Endothelial cell of umbilical vein (primary cell): Measurements from ENCODE around the gene EIF4E. TPM values are rescaled to one million over a fixed set of nuclear protein-coding genes. Genes with fewer than 3 reads are reported as not detected.

Experiments
- BruUV-seq: library from RNA; stranded (reverse); fragments of 400-500 nt; replicated peaks from 2 replicates; lab custom pipeline; 2021; lab: Mats Ljungman, UMichigan
- CTCF ChIA-PET: fragments of 300-600, 350-600 bp; sonication (Branson Sonifier 250); formaldehyde crosslinking; loops from one replicate; lab custom pipeline; 2021; ENCODE audit warnings: antibody characterized with exemption, inconsistent platforms; lab: Charles Lee
- POLR2A ChIA-PET: fragments of 300-600, 350-600 bp; sonication (Branson Sonifier 250); formaldehyde crosslinking; loops from one replicate; lab custom pipeline; 2021; ENCODE audit warnings: antibody characterized with exemption, inconsistent platforms; lab: Charles Lee
- DNase-seq: peaks from one replicate; pipeline ENCODE4 v3.0.0-alpha.2; 2011; ENCODE audit warnings: low read depth, low spot score
- FAIRE-seq: peaks from 2 replicates; lab custom pipeline; 2011; peaks lifted over from hg19 to GRCh38; lab: Jason Lieb, UNC
- H2AFZ ChIP-seq: 2 replicates; pipeline ENCODE4 v1.6.0; 2012; ENCODE audit warnings: low read depth, low read length, control low read depth, inconsistent platforms
- H3K27ac ChIP-seq: 2 replicates; pipeline ENCODE4 v1.5.1; 2011; ENCODE audit warnings: low read depth, mild to moderate bottlenecking, control low read depth, low read length, moderate library complexity; ENCODE audit not compliant: insufficient read depth
- H3K27me3 ChIP-seq, 2 experiments: 2 replicates each; pipeline versions ENCODE4 v1.6.0 to v1.6.1; 2011; ENCODE audit warnings: low read length in 2 of 2, mixed read lengths in 1 of 2; ENCODE audit not compliant: control insufficient read depth in 2 of 2, insufficient read depth in 2 of 2
- H3K36me3 ChIP-seq, 2 experiments: 2 replicates in 1 of 2; 3 replicates in 1 of 2; pipeline ENCODE4 v1.5.1; 2011; ENCODE audit warnings: low read length in 2 of 2, mild to moderate bottlenecking in 1 of 2, moderate library complexity in 1 of 2; ENCODE audit not compliant: control insufficient read depth in 2 of 2, insufficient read depth in 2 of 2; ENCODE audit errors: extremely low read depth in 1 of 2
- H3K4me1 ChIP-seq: 3 replicates; pipeline ENCODE4 v1.5.1; 2011; ENCODE audit warnings: mild to moderate bottlenecking, low read length; ENCODE audit not compliant: control insufficient read depth, insufficient read depth; ENCODE audit errors: extremely low read depth
- H3K4me2 ChIP-seq: 2 replicates; pipeline ENCODE4 v1.6.1; 2011; ENCODE audit warnings: low read length, control low read depth, mixed read lengths; ENCODE audit not compliant: insufficient read depth
- H3K4me3 ChIP-seq, 3 experiments: fragments of 200-600 bp in 1 of 3; sonication (generic), shearing (Covaris generic) in 1 of 3; replicated peaks in 1 of 3; 2 replicates each; pipeline ENCODE4 v1.5.1; 2011 to 2016; ENCODE audit warnings: control low read depth in 3 of 3, low read length in 3 of 3, mild to moderate bottlenecking in 2 of 3, inconsistent platforms in 1 of 3, low read depth in 1 of 3, moderate library complexity in 1 of 3; ENCODE audit not compliant: insufficient read depth in 1 of 3
- H3K79me2 ChIP-seq: 2 replicates; pipeline ENCODE4 v1.6.0; 2012; ENCODE audit warnings: low read length, inconsistent platforms; ENCODE audit not compliant: control insufficient read depth, insufficient read depth
- H3K9ac ChIP-seq: replicated peaks from 2 replicates; pipeline ENCODE3; 2011; ENCODE audit warnings: low read length, control low read depth; ENCODE audit not compliant: insufficient read depth; ENCODE audit errors: extremely low read depth
- H3K9me1 ChIP-seq: replicated peaks from 3 replicates; pipeline ENCODE4 v1.6.0; 2011; ENCODE audit warnings: mild to moderate bottlenecking, low read length; ENCODE audit not compliant: control insufficient read depth, insufficient read depth; ENCODE audit errors: extremely low read depth
- H3K9me3 ChIP-seq: replicated peaks from 2 replicates; pipeline ENCODE4 v1.5.1; 2012; ENCODE audit warnings: low read length, inconsistent platforms; ENCODE audit not compliant: control insufficient read depth, insufficient read depth
- H4K20me1 ChIP-seq: replicated peaks from 2 replicates; pipeline ENCODE3; 2011; ENCODE audit warnings: mild to moderate bottlenecking, low read length; ENCODE audit not compliant: control insufficient read depth, insufficient read depth; ENCODE audit errors: extremely low read depth
- CTCF ChIP-seq, 2 donors: IDR thresholded peaks; 1 replicate in 1 of 2; 2 replicates in 1 of 2; pipeline ENCODE4 v1.5.1; 2011; ENCODE audit warnings: low read length in 2 of 2, mild to moderate bottlenecking in 2 of 2, moderate library complexity in 2 of 2, control low read depth in 1 of 2, inconsistent platforms in 1 of 2, low read depth in 1 of 2; ENCODE audit not compliant: insufficient read depth in 1 of 2; ENCODE audit errors: extremely low read depth in 1 of 2
- FOS ChIP-seq: IDR thresholded peaks from 2 replicates; pipeline ENCODE4 v1.6.1; 2011; ENCODE audit warnings: mild to moderate bottlenecking, low read length, moderate library complexity, borderline replicate concordance; ENCODE audit not compliant: insufficient read depth
- GATA2 ChIP-seq: IDR thresholded peaks from 2 replicates; pipeline ENCODE4 v1.7.0; 2011; ENCODE audit warnings: low read depth, mild to moderate bottlenecking, moderate library complexity, mixed read lengths, low read length; ENCODE audit not compliant: insufficient read length, insufficient read depth
- JUN ChIP-seq: IDR thresholded peaks from 2 replicates; pipeline ENCODE4 v1.6.1; 2011; ENCODE audit warnings: borderline replicate concordance, low read depth; ENCODE audit not compliant: insufficient read length, insufficient read depth
- MYC ChIP-seq: IDR thresholded peaks from one replicate; pipeline ENCODE4 v1.6.1; 2011; ENCODE audit warnings: mild to moderate bottlenecking, low read depth, low read length
- POLR2AphosphoS5 ChIP-seq: IDR thresholded peaks from 2 replicates; pipeline ENCODE4 v1.6.1; 2012; ENCODE audit warnings: low read depth, mild to moderate bottlenecking, control low read depth, low read length, moderate library complexity; ENCODE audit not compliant: insufficient read depth
- dilution Hi-C: fragments of 300-500 bp; cut with MboI; formaldehyde crosslinking; loops from one replicate; pipeline ENCODE4 v1.15.0; 2019; ENCODE audit warnings: low sequenced_read_pairs; ENCODE audit not compliant: extremely low pct_ligation_motif_present
- intact Hi-C: fragments of 100-400 bp; cut with micrococcal nuclease; formaldehyde crosslinking; loops from one replicate; pipeline ENCODE4 v1.10.0; 2022
- polyA plus RNA-seq, 4 experiments: library from polyadenylated mRNA; depleted of rRNA in 3 of 4; stranded (reverse) in 3 of 4; unstranded in 1 of 4; fragments of >200 nt; gene quantifications; 2 replicates each; pipeline versions ENCODE4 v1.2.1 to v1.2.3, GENCODE V29; 2011 to 2012; ENCODE audit warnings: missing spikeins in 1 of 4
- total RNA-seq: library from RNA; stranded (reverse); gene quantifications from 2 replicates; pipeline ENCODE4 v1.2.3, GENCODE V29; 2021

EIF4E gene
- total and polyA plus RNA-seq, 2 donors (not counting 3 experiments of a cell fraction or from before 2014, with no cell fraction given) = 40.3 to 107 TPM

GRCh38 chr4:98890702-98891455 lies 38.1 kb downstream of the EIF4E start:
- Histone ChIP-seq H3K9me3 (no peaks in the 10 kb centered on the region), H3K4me3 (no peak overlapping the region), H4K20me1 (peaks cover 14% of the 10 kb centered on the region), H3K79me2 (peaks cover 47% of the 10 kb centered on the region), H3K27ac (no peak overlapping the region), H3K4me1 (no peaks in the 10 kb centered on the region), H3K9ac (no peak overlapping the region), H2AFZ (no peak overlapping the region), H3K36me3 (peaks cover 11 to 33% of the 10 kb centered on the region in 2 experiments), H3K4me2 (no peak overlapping the region), H3K9me1 (no peaks in the 10 kb centered on the region), H3K27me3 (no peaks in the 10 kb centered on the region)
- FAIRE-seq (peak; percentile 54), DNase-seq (peak; percentile 81)
- intact Hi-C loops (loop anchor here (2.0 kb wide), 1 partner anchor 38 kb away; the partner anchor contains the start of gene EIF4E), dilution Hi-C loops (no loop called here)
- TF ChIP-seq GATA2 = peak; percentile 12
- TF ChIP-seq CTCF (IDR thresholded peaks at IDR 0.05; ENCODE audit: extremely low read depth in 1 of 2, insufficient read depth in 1 of 2, low read depth in 1 of 2, low read length in 2 of 2) = no peak
- TF ChIP-seq POLR2AphosphoS5 = no peak
- no peak for TF ChIP-seq JUN
- TF ChIP-seq MYC = no peak
- no peak for TF ChIP-seq FOS
- BruUV-seq = no TSS peak
- CTCF ChIA-PET = interaction anchor here (1.1 to 1.5 kb wide), 2 partner anchors 9 to 423 kb away, joined by 3 read pairs; no protein-coding TSS in a partner anchor
- POLR2A ChIA-PET = interaction anchor here (0.6 kb wide), 1 partner anchor 37 kb away, joined by 3 read pairs; no protein-coding TSS in a partner anchor
